A172 (cell line): ENCODE data around the gene EPHB1. TPM values are rescaled to one million over a fixed set of nuclear protein-coding genes. Genes with fewer than 3 reads are reported as not detected.

Experiments used
- DNase-seq: peaks from one replicate; pipeline ENCODE4 v3.0.0-alpha.2; 2015; ENCODE audit warnings: low spot score
- total RNA-seq: library from RNA; depleted of rRNA; stranded (reverse); fragments of >200 nt; shearing (Covaris generic); gene quantifications from 2 replicates; pipeline ENCODE4 v1.2.3, GENCODE V29; 2014

EPHB1 gene
- total RNA-seq, 1 experiment from 2014 or later: not detected

- peak; percentile 22 for DNase-seq
Measured at GRCh38 chr3:135125171-135125801, 330.2 kb downstream of the EPHB1 start.

DNA sequence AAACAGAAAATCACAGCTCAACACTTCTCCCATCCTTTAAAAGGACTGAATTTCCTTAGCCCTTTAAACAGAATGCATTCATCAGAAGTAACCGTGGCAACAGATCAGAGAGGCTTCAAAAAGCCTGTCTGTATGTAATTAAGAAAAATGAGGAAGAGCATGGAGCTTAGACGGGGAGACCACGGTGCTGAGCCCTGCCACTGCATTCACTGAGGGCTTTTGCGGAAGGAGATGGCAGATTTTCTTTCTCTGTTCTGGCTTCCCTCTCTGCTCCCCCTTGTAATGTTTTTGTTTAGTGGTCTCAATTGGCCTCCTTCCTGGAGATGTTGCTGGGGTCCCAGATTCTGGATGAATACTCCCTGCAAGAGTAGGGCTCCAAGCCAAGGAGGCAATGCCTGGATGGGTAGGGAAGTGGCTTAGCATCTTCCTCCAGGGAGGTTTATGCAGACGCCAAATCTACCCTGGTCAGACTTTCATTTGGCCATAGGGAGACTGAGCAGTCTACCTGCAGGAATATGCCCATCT is 332.9 kb downstream of the EPHB1 start:
- no peak for DNase-seq

DNA sequence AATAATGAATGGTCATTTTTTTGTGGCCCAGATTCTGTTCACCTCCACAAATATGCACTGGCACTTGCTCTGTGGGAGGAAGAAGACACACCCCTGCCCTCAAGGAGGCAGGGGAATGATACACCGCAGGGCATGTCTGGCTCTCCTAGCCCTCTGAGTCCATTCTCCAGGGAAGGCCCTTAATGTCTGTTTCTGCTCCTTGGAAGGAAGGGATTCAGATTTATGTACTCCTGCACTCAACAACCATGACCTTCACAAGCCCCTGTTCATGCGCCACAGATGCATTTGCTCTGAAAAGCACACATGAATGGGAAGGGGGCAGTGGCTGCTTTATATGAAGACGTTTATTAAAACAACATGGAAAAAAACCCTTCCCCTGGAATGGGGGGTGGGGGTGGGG is 333.8 kb downstream of the EPHB1 start:
- DNase-seq: no peak

DNA sequence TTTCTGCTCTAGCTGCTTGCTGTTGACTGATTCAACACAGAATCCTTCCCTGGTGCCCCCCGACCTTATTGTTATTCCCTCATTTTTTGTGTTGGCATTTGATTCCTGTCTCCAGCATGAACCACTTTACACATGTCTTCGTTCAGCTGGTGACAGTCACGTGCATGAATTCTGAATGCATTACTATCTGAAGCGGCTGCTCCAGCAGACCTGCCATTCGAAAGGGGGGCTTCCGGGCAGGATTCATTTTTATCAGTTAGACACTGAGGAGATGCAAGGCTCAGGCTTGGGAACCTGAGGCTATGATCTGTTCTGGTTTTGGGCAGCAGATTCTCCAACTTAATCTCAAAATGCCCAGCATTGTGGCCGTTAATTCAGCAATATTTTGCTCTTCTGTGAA is 336.2 kb downstream of the EPHB1 start:
- no peak for DNase-seq

DNA sequence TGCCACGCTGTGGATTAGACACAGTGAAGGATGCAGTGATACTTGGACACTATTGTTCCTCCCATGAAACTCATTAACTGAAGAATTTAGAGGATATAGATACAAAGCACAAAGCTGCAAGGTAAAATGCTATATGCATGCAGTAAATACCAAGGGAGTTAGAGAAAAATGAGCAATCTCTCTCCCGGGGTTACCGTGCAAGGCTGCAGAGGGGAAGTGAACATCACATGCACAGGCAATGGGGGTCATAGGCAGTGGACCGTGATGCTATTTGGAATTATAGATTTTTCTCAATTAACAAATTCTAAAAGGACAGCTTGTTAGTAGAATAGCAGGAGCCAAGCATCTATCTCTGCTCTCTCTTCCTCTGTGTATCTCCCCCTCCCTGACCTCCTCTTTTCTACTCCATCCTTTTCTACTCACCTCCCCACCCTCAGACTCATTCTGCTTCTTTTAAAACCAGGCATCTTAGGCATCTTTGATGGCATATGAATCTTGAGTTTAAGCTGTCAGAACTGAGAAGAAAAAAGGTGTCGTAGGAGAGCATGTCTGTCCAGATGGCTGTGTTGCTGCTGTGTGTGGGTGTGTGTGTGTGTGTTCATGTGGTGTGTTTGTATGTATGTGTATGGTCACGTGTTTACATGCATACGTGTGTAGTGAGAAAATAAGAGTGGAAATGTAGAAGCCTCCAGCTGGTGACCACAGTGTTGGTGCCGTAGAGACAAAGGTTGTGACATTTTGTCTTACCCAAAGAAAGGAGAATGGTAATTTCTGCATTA is 339.0 kb downstream of the EPHB1 start:
- no peak for DNase-seq

DNA sequence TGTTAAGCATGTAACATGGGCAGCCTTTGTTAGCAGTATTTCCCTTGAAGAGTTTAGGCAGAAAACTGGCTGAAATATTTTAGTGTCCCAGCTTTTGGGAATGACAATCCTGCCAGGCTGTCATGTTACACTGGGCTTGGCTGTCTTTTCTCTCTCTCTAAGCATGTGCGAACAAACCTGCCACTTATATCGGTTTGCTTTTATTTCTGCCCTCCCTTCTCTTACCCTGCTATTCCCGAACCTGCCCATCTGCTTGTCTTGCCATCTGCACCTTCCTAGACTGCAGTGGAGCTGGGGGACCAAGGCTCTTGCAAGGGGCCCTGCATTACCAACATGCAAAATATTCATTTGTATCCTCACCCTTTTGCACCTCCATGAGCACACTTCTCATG is 339.6 kb downstream of the EPHB1 start:
- no peak for DNase-seq

GRCh38 chr3:135135445-135135844 is 340.4 kb downstream of the EPHB1 start:
- no peak for DNase-seq

- no peak for DNase-seq
Measured at GRCh38 chr3:135136361-135137100, 341.5 kb downstream of the EPHB1 start.

DNA sequence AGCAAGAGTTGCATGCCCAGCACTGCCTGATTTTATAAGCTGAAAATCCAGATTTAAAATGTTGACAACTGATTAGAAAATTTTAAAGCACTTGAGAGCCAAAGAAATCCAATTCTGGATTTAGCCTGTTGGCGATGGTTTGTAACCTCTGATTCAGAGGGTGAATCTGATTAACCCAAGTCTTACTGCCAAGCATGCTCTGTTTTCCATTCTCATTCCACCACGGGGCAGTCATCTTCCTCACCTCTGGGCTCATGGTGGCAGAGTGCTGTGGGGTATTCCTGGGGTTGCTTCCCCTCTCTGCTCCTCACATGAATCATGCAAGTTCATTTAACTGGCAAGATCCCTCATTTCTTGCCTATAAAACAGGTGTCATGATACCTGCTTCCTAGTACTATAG is 342.2 kb downstream of the EPHB1 start:
- DNase-seq: no peak

GRCh38 chr3:135138776-135139175 is 343.7 kb downstream of the EPHB1 start:
- no peak for DNase-seq

GRCh38 chr3:135140591-135140990 is 345.5 kb downstream of the EPHB1 start:
- DNase-seq: no peak

GRCh38 chr3:135141160-135141559 is 346.1 kb downstream of the EPHB1 start:
- no peak for DNase-seq

- DNase-seq: no peak
Measured at GRCh38 chr3:135141672-135142071, 346.6 kb downstream of the EPHB1 start.

GRCh38 chr3:135142530-135142929 is 347.5 kb downstream of the EPHB1 start:
- DNase-seq: no peak

DNA sequence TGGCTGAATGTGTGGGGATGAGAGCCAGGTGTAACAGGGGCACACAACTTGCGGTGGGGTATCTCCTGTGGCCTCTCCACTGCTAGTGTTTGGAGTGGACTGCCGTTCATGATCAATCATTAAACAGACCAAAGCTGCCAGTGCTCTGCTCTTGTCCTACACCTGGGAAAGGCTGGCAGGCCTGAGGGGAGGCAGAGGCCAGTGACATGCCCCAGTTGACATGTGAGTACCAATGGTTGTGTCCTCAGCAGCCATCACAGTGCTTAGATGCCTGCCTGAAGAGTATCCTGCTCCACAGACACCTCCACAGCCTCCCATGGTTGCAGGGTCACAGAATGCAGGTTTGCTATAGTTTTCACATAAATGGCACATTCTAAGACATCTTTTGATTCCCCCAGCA is 348.4 kb downstream of the EPHB1 start:
- DNase-seq: no peak

GRCh38 chr3:135145581-135145980 is 350.5 kb downstream of the EPHB1 start:
- no peak for DNase-seq

- DNase-seq: no peak
Measured at GRCh38 chr3:135147657-135148056, 352.6 kb downstream of the EPHB1 start.

- no peak for DNase-seq
Measured at GRCh38 chr3:135148398-135149020, 353.4 kb downstream of the EPHB1 start.

DNA sequence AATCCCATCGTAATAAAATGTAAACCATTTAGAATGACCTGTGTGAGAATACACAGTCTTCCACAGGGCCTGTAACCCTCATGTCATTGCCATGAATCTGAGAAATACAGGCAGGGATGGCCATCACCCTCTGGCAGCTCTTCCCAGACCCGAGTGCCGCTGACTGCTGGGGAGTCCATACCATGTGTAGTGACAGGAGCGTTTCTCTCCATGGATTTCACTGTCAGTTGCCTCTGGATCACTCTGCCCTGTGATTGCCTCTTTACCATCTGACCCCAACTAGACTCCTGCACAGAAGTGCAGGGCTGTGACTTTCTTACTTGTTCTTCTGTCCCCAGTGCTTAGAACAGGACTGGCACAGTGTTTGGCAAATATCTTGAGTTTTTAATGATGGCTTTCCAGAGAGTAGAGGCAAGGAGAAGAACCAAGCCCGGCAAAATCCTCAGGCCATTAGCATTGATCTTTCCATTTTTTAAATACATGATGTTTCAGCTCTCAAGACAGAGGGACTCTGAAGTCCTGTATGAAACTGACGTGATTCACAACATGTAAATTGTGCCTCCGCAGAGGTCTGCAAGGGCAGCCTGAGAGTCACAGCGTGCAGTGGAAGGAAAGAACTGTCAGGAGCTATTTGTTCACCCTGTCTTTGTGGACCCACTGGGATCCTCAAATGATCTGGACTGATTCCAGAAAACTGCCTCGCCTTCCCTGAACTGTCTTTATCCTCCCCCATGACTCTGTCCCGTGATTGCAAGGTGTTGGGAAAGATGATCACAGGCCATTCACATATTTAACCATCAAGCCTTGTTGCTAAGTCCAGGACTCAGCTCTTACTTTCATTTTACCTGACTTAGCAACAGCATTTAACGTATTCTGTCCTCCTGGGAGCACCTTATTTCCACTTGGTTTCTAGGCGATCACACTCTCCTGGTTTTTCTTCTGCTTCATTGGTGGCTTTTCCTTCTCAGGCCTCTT is 354.9 kb downstream of the EPHB1 start:
- no peak for DNase-seq

DNA sequence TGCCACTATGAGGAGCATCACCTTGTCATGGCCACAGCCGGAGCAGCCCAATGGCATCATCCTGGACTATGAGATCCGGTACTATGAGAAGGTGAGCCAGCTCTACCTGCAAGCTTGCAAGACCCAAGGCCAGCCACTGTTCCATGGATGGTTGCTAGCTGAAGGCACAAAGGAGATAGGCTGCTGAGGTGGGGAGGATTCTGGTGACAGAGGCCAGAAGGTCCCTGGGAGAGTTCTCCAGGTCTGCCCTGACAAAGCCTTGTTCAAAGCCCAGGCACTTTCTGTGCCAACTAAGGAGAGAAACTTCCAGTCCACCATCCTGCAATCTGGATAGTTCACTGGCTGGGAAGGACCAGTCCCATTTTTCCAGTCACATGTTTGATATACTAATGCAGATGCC is 359.1 kb downstream of the EPHB1 start:
- no peak for DNase-seq

DNA sequence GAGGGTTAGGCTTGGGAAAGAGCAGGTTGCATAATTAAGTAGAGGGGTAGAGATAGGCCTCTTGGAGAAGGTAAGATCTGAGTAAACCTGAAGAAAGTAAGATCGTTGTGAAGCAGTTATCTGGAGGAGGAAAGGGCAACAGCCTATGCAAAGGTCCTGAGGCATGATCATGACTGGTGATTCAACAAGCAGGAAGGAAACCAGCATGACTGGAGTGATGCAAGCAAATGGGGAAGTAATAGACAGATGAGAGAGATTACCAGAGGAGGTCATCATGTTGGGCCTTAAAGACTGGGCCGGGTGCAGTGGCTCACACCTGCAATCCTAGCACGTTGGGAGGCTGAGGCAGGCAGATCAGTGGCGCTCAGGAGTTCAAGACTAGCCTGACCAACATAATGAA is 360.2 kb downstream of the EPHB1 start:
- DNase-seq: no peak
